Upper lobe of left lung (tissue), 6 donors: ENCODE data around the gene FER1L5. TPM values are rescaled to one million over a fixed set of nuclear protein-coding genes. Genes with fewer than 3 reads are reported as not detected.
"Not testable (repeated sequence)": the region's sequence is repeated elsewhere in the genome, so short reads cannot be mapped to it uniquely, and the experiment has no call there.

ENCODE experiments used
- ATAC-seq, 2 donors: fragments of 200-7000 bp; cut with Tn5 transposase; one replicate each; pipeline ENCODE4 v1.9.1; 2022; ENCODE audit warnings: mild to moderate bottlenecking in 2 of 2, moderate library complexity in 2 of 2; ENCODE audit not compliant: low FRiP score in 2 of 2
- DNase-seq, 2 donors: peaks; one replicate each; pipeline ENCODE4 v3.0.0-alpha.2; 2019 to 2020
- H3K27ac ChIP-seq, 4 donors: fragments of 200-600 bp; sonication (generic); one replicate each; pipeline ENCODE4 v1.5.1; 2016 to 2019
- H3K27me3 ChIP-seq, 4 donors: fragments of 200-600 bp; sonication (generic); one replicate each; pipeline ENCODE4 v1.5.1; 2017 to 2019
- H3K36me3 ChIP-seq, 4 donors: fragments of 200-600 bp; sonication (generic); one replicate each; pipeline ENCODE4 v1.5.1; 2016 to 2019
- H3K4me1 ChIP-seq, 4 donors: fragments of 200-600 bp; sonication (generic); one replicate each; pipeline ENCODE4 v1.5.1; 2018 to 2019
- H3K4me3 ChIP-seq, 4 donors: fragments of 200-600 bp; sonication (generic); one replicate each; pipeline ENCODE4 v1.5.1; 2017 to 2019; ENCODE audit warnings: mild to moderate bottlenecking in 2 of 4, moderate library complexity in 1 of 4
- H3K9me3 ChIP-seq, 4 donors: fragments of 200-600 bp; sonication (generic); one replicate each; pipeline ENCODE4 v1.5.1; 2018 to 2019
- EP300 ChIP-seq, 4 donors: sonication (generic); formaldehyde crosslinking; IDR thresholded peaks; one replicate each; pipeline ENCODE4 v1.5.1; 2017; ENCODE audit warnings: antibody characterized with exemption in 4 of 4, control low read depth in 2 of 4
- POLR2A ChIP-seq, 4 donors: fragments of 450-650 bp; IDR thresholded peaks; one replicate each; pipeline ENCODE4 v1.5.1; 2016 to 2017; ENCODE audit warnings: antibody characterized with exemption in 4 of 4, mild to moderate bottlenecking in 2 of 4
- POLR2AphosphoS5 ChIP-seq, 2 donors: sonication (generic); formaldehyde crosslinking; IDR thresholded peaks; one replicate each; pipeline ENCODE4 v1.5.1; 2017; ENCODE audit warnings: antibody characterized with exemption in 2 of 2
- WGBS, 2 donors: methylation state at CpG; one replicate each; pipeline ENCODE4 v1.1.5; 2017 to 2018; 5-methylcytosine and 5-hydroxymethylcytosine counted together
- total RNA-seq, 6 donors: library from RNA; depleted of rRNA in 4 of 6; stranded (reverse); fragments of >200 nt in 4 of 6; gene quantifications; one replicate each; pipeline versions ENCODE4 v1.1.0 to v1.2.1, GENCODE V29; 2016 to 2021
- TF ChIP-seq, protein P1 (sequence below), 6 experiments: fragments of 450-650 bp in 4 of 6; fragments of 200-600 bp in 2 of 6; sonication (generic) in 2 of 6; IDR thresholded peaks; one replicate each; pipeline ENCODE4 v1.5.1; 2016 to 2019; ENCODE audit warnings: antibody characterized with exemption in 6 of 6
- donor health status: DM: no; HTN: no; CAD: no; lungs with moderate emphysema.
- donor health status: DM: no; HTN: yes; CAD: no; lungs with severe emphysema.

Gene FER1L5
- total RNA-seq, 6 donors from 2014 or later, result 0.15 to 5.2 (median 0.43) TPM

GRCh38 chr2:96651793-96652192, 9.2 kb downstream of the FER1L5 start:
- H3K36me3 ChIP-seq, result no peaks in the 10 kb centered on the region
- no peak overlapping the region for H3K4me3 ChIP-seq
- no peaks in the 10 kb centered on the region for H3K4me1 ChIP-seq
- DNase-seq, result no peak
- H3K27ac ChIP-seq, result no peak overlapping the region
- TF ChIP-seq POLR2AphosphoS5 (IDR thresholded peaks at IDR 0.05) (no peak), POLR2A (IDR thresholded peaks at IDR 0.05) (no peak), EP300 (IDR thresholded peaks at IDR 0.05) (no peak)
- TF ChIP-seq, protein P1, sequence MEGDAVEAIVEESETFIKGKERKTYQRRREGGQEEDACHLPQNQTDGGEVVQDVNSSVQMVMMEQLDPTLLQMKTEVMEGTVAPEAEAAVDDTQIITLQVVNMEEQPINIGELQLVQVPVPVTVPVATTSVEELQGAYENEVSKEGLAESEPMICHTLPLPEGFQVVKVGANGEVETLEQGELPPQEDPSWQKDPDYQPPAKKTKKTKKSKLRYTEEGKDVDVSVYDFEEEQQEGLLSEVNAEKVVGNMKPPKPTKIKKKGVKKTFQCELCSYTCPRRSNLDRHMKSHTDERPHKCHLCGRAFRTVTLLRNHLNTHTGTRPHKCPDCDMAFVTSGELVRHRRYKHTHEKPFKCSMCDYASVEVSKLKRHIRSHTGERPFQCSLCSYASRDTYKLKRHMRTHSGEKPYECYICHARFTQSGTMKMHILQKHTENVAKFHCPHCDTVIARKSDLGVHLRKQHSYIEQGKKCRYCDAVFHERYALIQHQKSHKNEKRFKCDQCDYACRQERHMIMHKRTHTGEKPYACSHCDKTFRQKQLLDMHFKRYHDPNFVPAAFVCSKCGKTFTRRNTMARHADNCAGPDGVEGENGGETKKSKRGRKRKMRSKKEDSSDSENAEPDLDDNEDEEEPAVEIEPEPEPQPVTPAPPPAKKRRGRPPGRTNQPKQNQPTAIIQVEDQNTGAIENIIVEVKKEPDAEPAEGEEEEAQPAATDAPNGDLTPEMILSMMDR (IDR thresholded peaks at IDR 0.05), result no peak
- WGBS, 2 donors, result 99% methylated on average over 8 of the region's 8 CpGs; no CpG with 5 or more reads in 1 of the 2 donors
- no peak for ATAC-seq
- H3K27me3 ChIP-seq, result no peaks in the 10 kb centered on the region
- no peaks in the 10 kb centered on the region for H3K9me3 ChIP-seq

GRCh38 chr2:96654791-96655190, 12.2 kb downstream of the FER1L5 start:
- H3K9me3 ChIP-seq, DNase-seq, H3K4me1 ChIP-seq, ATAC-seq, H3K27ac ChIP-seq, H3K27me3 ChIP-seq, H3K36me3 ChIP-seq, H3K4me3 ChIP-seq: not testable (repeated sequence)
- 85 to 88% methylated on average over 7 of the region's 7 CpGs for WGBS, 2 donors

GRCh38 chr2:96655526-96655925, 13.0 kb downstream of the FER1L5 start:
- DNase-seq (no peak), ATAC-seq (no peak)
- H3K4me1 ChIP-seq, result no peaks in the 10 kb centered on the region
- H3K9me3 ChIP-seq, result no peaks in the 10 kb centered on the region
- H3K27ac ChIP-seq, result no peak overlapping the region
- no peaks in the 10 kb centered on the region for H3K36me3 ChIP-seq
- TF ChIP-seq POLR2AphosphoS5 (IDR thresholded peaks at IDR 0.05), result no peak
- no peak for TF ChIP-seq POLR2A (IDR thresholded peaks at IDR 0.05)
- no peak for TF ChIP-seq EP300 (IDR thresholded peaks at IDR 0.05)
- TF ChIP-seq, protein P1 (IDR thresholded peaks at IDR 0.05), result no peak
- no peaks in the 10 kb centered on the region for H3K27me3 ChIP-seq
- no peak overlapping the region for H3K4me3 ChIP-seq
- 72 to 75% methylated on average over 6 of the region's 6 CpGs for WGBS, 2 donors

- TF ChIP-seq POLR2AphosphoS5 (IDR thresholded peaks at IDR 0.05) (no peak), EP300 (IDR thresholded peaks at IDR 0.05) (no peak), POLR2A (IDR thresholded peaks at IDR 0.05) (no peak)
- TF ChIP-seq, protein P1 (IDR thresholded peaks at IDR 0.05), result no peak
- no peak overlapping the region for H3K4me3 ChIP-seq
- DNase-seq (no peak), ATAC-seq (no peak)
- H3K4me1 ChIP-seq, result no peaks in the 10 kb centered on the region
- no peaks in the 10 kb centered on the region for H3K27me3 ChIP-seq
- H3K9me3 ChIP-seq, result no peaks in the 10 kb centered on the region
- no peak overlapping the region for H3K27ac ChIP-seq
- H3K36me3 ChIP-seq, result no peaks in the 10 kb centered on the region
Observed at GRCh38 chr2:96656540-96656939, 14.0 kb downstream of the FER1L5 start.

DNA sequence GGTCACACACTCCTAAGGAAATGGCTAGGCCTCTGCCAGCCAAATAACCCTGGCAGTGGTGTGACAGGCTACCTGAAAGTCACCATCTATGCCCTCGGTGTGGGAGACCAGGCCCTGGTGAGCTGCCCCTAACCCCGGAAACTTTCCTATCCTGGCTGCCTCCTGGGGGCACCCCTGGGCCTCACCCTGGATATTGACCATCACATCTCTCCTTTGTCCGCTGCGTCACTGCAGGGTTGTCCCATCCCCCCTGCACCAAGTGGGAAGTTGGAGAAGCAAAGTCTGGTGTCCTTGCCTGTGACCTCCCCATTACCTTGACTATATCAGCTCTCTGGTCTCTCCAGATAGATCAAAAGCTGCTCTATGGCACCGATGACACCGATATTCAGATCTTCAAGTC, 18.8 kb downstream of the FER1L5 start:
- ATAC-seq, result no peak
- Histone ChIP-seq H3K27ac (no peak overlapping the region), H3K9me3 (no peaks in the 10 kb centered on the region), H3K4me1 (peaks cover 4 to 13% (median 8%) of the 10 kb centered on the region in 4 donors), H3K36me3 (no peaks in the 10 kb centered on the region), H3K4me3 (no peak overlapping the region), H3K27me3 (no peaks in the 10 kb centered on the region)
- 92 to 94% methylated on average over 6 of the region's 6 CpGs for WGBS, 2 donors
- no peak for DNase-seq
- TF ChIP-seq POLR2AphosphoS5 (IDR thresholded peaks at IDR 0.05) (no peak), EP300 (IDR thresholded peaks at IDR 0.05) (no peak), POLR2A (IDR thresholded peaks at IDR 0.05) (no peak)
- TF ChIP-seq, protein P1 (IDR thresholded peaks at IDR 0.05), result no peak
